Nephron progenitor cell (in vitro differentiated cells): ENCODE data around the gene LIPH.

Experiments used
- DNase-seq: peaks from one replicate; pipeline ENCODE4 v3.0.0; 2021
- H3K27ac Mint-ChIP-seq: 2 replicates; pipeline ENCODE4 v1.8.0; 2021; ENCODE audit warnings: mild to moderate bottlenecking, moderate library complexity, mixed read lengths
- H3K27me3 Mint-ChIP-seq: 2 replicates; pipeline ENCODE4 v1.8.0; 2021; ENCODE audit warnings: mild to moderate bottlenecking, low read depth, mixed read lengths; ENCODE audit not compliant: poor library complexity
- H3K36me3 Mint-ChIP-seq: 2 replicates; pipeline ENCODE4 v1.8.0; 2021; ENCODE audit warnings: low read depth, mixed read lengths
- H3K4me1 Mint-ChIP-seq: 2 replicates; pipeline ENCODE4 v1.8.0; 2021; ENCODE audit warnings: mixed read lengths
- H3K4me3 Mint-ChIP-seq: 2 replicates; pipeline ENCODE4 v1.8.0; 2021; ENCODE audit warnings: mild to moderate bottlenecking, moderate library complexity, mixed read lengths
- H3K9me3 Mint-ChIP-seq: 2 replicates; pipeline ENCODE4 v1.8.0; 2021; ENCODE audit warnings: mild to moderate bottlenecking, moderate library complexity, mixed read lengths
- CTCF ChIP-seq: fragments of 200-600 bp; sonication (generic); IDR thresholded peaks from 2 replicates; pipeline ENCODE4 v1.5.0; 2021; ENCODE audit warnings: antibody characterized with exemption

Gene LIPH

GRCh38 chr3:185498503-185499396 lies 53.6 kb downstream of the LIPH start, which contains the start of gene TMEM41A:
TMEM41A (minus strand) TSS chr3:185499035; CDS start chr3:185498961, 74 bp downstream.
- no peaks in the 10 kb centered on the region for H3K9me3 Mint-ChIP-seq
- H3K4me1 Mint-ChIP-seq = peaks cover 27% of the 10 kb centered on the region
- H3K27ac Mint-ChIP-seq = peak within 1 kb of the TSS; percentile 58
- peaks cover 24% of the 10 kb centered on the region for H3K36me3 Mint-ChIP-seq
- peak; percentile 97 for DNase-seq
- H3K4me3 Mint-ChIP-seq = peak within 1 kb of the TSS; percentile 96
- H3K27me3 Mint-ChIP-seq = peaks cover 29% of the 10 kb centered on the region
- TF ChIP-seq CTCF = no peak

- Mint-ChIP-seq H3K9me3 (no peaks in the 10 kb centered on the region), H3K4me1 (no peaks in the 10 kb centered on the region), H3K27ac (no peak overlapping the region), H3K27me3 (peaks cover 5% of the 10 kb centered on the region), H3K36me3 (peaks cover 45% of the 10 kb centered on the region), H3K4me3 (no peak overlapping the region)
- no peak for DNase-seq
- no peak for TF ChIP-seq CTCF
These were observed 62.1 kb downstream of the LIPH start for GRCh38 chr3:185490241-185490640.

- H3K27ac Mint-ChIP-seq = no peak overlapping the region
- H3K4me3 Mint-ChIP-seq = no peak overlapping the region
These were observed 62.9 kb downstream of the LIPH start for GRCh38 chr3:185489462-185489861.

GRCh38 chr3:185488465-185488864 lies 63.9 kb downstream of the LIPH start:
- no peak overlapping the region for H3K4me3 Mint-ChIP-seq
- H3K4me1 Mint-ChIP-seq = no peaks in the 10 kb centered on the region
- no peaks in the 10 kb centered on the region for H3K9me3 Mint-ChIP-seq
- H3K36me3 Mint-ChIP-seq = peaks cover 31% of the 10 kb centered on the region
- TF ChIP-seq CTCF = no peak
- H3K27ac Mint-ChIP-seq = no peak overlapping the region
- no peak for DNase-seq
- peaks cover 6% of the 10 kb centered on the region for H3K27me3 Mint-ChIP-seq

More at GRCh38 chr3:185489462-185489861, 62.9 kb downstream of the LIPH start:
- H3K27me3 Mint-ChIP-seq = peaks cover 6% of the 10 kb centered on the region
- TF ChIP-seq CTCF = no peak
- no peaks in the 10 kb centered on the region for H3K4me1 Mint-ChIP-seq
- H3K36me3 Mint-ChIP-seq = peaks cover 38% of the 10 kb centered on the region
- DNase-seq = no peak
- H3K9me3 Mint-ChIP-seq = no peaks in the 10 kb centered on the region

- no peak overlapping the region for H3K27ac Mint-ChIP-seq
- H3K36me3 Mint-ChIP-seq = peaks cover 40% of the 10 kb centered on the region
- no peak for TF ChIP-seq CTCF
- H3K4me3 Mint-ChIP-seq = no peak overlapping the region
- no peak for DNase-seq
- no peaks in the 10 kb centered on the region for H3K4me1 Mint-ChIP-seq
- peaks cover 6% of the 10 kb centered on the region for H3K27me3 Mint-ChIP-seq
- no peaks in the 10 kb centered on the region for H3K9me3 Mint-ChIP-seq
These were observed 66.0 kb downstream of the LIPH start for GRCh38 chr3:185486394-185486793.
